Esophagus (tissue), 2 donors: ENCODE results near the gene SFMBT2. TPM values are rescaled to one million over a fixed set of nuclear protein-coding genes. Genes with fewer than 3 reads are reported as not detected.

Source experiments
- H3K27ac ChIP-seq, 2 donors: one replicate each; pipeline ENCODE4 v1.5.1; 2013; ENCODE audit warnings: low read depth in 2 of 2, mild to moderate bottlenecking in 2 of 2, inconsistent platforms in 1 of 2, low read length in 1 of 2, moderate library complexity in 1 of 2
- H3K27me3 ChIP-seq, 2 donors: one replicate each; pipeline ENCODE4 v1.6.1; 2013; ENCODE audit warnings: low read length in 2 of 2, control low read depth in 1 of 2, mild to moderate bottlenecking in 1 of 2; ENCODE audit not compliant: insufficient read depth in 2 of 2, control insufficient read depth in 1 of 2
- H3K36me3 ChIP-seq, 2 donors: one replicate each; pipeline ENCODE4 v1.6.1; 2013; ENCODE audit warnings: low read length in 1 of 2; ENCODE audit not compliant: control insufficient read depth in 2 of 2, insufficient read depth in 2 of 2
- H3K4me1 ChIP-seq, 2 donors: one replicate each; pipeline ENCODE4 v1.6.1; 2013; ENCODE audit warnings: low read length in 1 of 2; ENCODE audit not compliant: control insufficient read depth in 2 of 2, insufficient read depth in 2 of 2
- H3K4me3 ChIP-seq, 2 donors: one replicate each; pipeline ENCODE4 v1.5.1; 2013; ENCODE audit warnings: low read length in 2 of 2, mild to moderate bottlenecking in 2 of 2, low read depth in 1 of 2, moderate library complexity in 1 of 2
- H3K9me3 ChIP-seq, 2 donors: one replicate each; pipeline ENCODE4 v1.6.1; 2013; ENCODE audit warnings: mild to moderate bottlenecking in 2 of 2, low read depth in 1 of 2, low read length in 1 of 2, moderate library complexity in 1 of 2; ENCODE audit not compliant: control insufficient read depth in 2 of 2, insufficient read depth in 1 of 2
- WGBS, 2 donors: extraction: QIAGEN DNeasy Blood & Tissue Kit; methylation state at CpG; one replicate each; pipeline ENCODE4 v1.1.7; 2013; 5-methylcytosine and 5-hydroxymethylcytosine counted together
- polyA plus RNA-seq, 2 donors: library from polyadenylated mRNA; stranded (reverse); fragments of 200-250 nt; gene quantifications; one replicate each; pipeline ENCODE4 v1.2.3, GENCODE V29; 2013
- donor health status: healthy with polysubstance abuse.
- donor health status: Bipolar disorder and iron deficiency.

The SFMBT2 gene
- polyA plus RNA-seq, 2 donors, result 0.45 to 0.55 TPM

- H3K9me3 ChIP-seq, result no peaks in the 10 kb centered on the region
- WGBS, 2 donors, result 96 to 99% methylated on average over 3 of the region's 3 CpGs
- H3K27me3 ChIP-seq, result no peaks in the 10 kb centered on the region
- H3K27ac ChIP-seq, result no peak overlapping the region
- no peaks in the 10 kb centered on the region for H3K36me3 ChIP-seq
- H3K4me3 ChIP-seq, result no peak overlapping the region
- H3K4me1 ChIP-seq, result no peaks in the 10 kb centered on the region
Observed at GRCh38 chr10:7111089-7111488, 299.7 kb downstream of the SFMBT2 start.
